Ectodermal cell (in vitro differentiated cells): Measurements from ENCODE around the gene EED.

Source experiments
- H3K27ac ChIP-seq: 2 replicates; pipeline ENCODE4 v1.7.0; 2013; ENCODE audit warnings: mild to moderate bottlenecking, low read depth, low read length; ENCODE audit not compliant: insufficient read depth, poor library complexity, severe bottlenecking
- H3K27me3 ChIP-seq: 2 replicates; pipeline ENCODE4 v1.7.0; 2013; ENCODE audit warnings: mild to moderate bottlenecking, low read length; ENCODE audit not compliant: insufficient read depth, control insufficient read depth, poor library complexity, severe bottlenecking
- H3K36me3 ChIP-seq: one replicate; pipeline ENCODE4 v1.7.0; 2013; ENCODE audit warnings: low read length; ENCODE audit not compliant: control insufficient read depth, insufficient read depth
- H3K4me1 ChIP-seq: one replicate; pipeline ENCODE4 v1.7.0; 2013; ENCODE audit warnings: low read length; ENCODE audit not compliant: control insufficient read depth, insufficient read depth
- H3K4me3 ChIP-seq: 2 replicates; pipeline ENCODE4 v1.7.0; 2013; ENCODE audit warnings: low read depth, low read length, control low read depth; ENCODE audit not compliant: insufficient read depth
- H3K9me3 ChIP-seq: 2 replicates; pipeline ENCODE4 v1.7.0; 2013; ENCODE audit warnings: mild to moderate bottlenecking, low read length, moderate library complexity; ENCODE audit not compliant: control insufficient read depth
- WGBS, 2 experiments: methylation state at CpG; one replicate each; pipeline ENCODE4 v1.1.7; 2013; ENCODE audit warnings: missing lambda C conversion rate in 2 of 2; 5-methylcytosine and 5-hydroxymethylcytosine counted together

The EED gene

DNA sequence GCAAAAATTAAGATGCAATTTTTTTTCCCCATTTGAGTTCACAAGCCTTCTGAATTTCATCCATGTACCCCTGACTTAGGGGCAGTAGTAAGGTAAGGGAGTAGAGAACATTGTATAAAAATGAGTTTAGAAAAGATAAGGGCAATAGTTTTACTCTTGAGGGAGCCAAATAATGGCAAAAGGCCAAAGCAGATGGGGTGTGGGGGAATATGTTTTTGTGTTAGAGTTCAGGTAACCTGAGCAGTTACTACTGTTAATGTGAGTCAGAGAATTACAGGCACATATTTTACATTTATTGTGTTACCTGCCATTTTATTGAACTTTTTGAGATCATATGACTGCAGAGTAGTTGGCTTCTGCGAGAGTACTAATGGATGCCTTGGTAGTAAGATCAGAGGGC lies 3.1 kb downstream of the EED start:
- Histone ChIP-seq H3K9me3 (no peaks in the 10 kb centered on the region), H3K27ac (no peak overlapping the region), H3K4me3 (no peak overlapping the region), H3K4me1 (peaks cover 16% of the 10 kb centered on the region), H3K27me3 (no peaks in the 10 kb centered on the region), H3K36me3 (no peaks in the 10 kb centered on the region)
- 91 to 94% methylated on average over 1 of the region's 1 CpG for WGBS, 2 experiments

DNA sequence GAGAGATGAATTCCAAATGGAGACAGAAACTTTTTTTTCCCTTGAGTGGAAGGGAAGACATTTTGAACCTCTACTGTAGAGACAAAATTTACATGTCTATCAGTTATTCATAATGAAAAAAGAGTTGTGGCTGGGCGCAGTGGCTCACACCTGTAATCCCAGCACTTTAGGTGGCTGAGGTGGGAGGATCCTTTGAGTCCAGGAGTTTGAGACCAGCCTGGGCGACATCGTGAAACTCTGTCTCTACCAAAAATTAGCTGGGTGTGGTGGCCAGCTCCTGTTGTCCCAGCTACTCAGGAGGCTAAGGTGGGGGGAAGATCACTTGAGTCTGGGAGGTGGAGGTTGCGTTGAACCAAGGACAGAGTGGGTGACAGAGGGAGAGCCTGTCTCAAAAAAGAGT lies 4.1 kb downstream of the EED start:
- no peak overlapping the region for H3K27ac ChIP-seq
- H3K4me3 ChIP-seq: no peak overlapping the region
- H3K27me3 ChIP-seq: no peaks in the 10 kb centered on the region
- H3K4me1 ChIP-seq: peaks cover 16% of the 10 kb centered on the region
- H3K36me3 ChIP-seq: no peaks in the 10 kb centered on the region
- WGBS, 2 experiments: 80 to 83% methylated on average over 4 of the region's 4 CpGs
- no peaks in the 10 kb centered on the region for H3K9me3 ChIP-seq

DNA sequence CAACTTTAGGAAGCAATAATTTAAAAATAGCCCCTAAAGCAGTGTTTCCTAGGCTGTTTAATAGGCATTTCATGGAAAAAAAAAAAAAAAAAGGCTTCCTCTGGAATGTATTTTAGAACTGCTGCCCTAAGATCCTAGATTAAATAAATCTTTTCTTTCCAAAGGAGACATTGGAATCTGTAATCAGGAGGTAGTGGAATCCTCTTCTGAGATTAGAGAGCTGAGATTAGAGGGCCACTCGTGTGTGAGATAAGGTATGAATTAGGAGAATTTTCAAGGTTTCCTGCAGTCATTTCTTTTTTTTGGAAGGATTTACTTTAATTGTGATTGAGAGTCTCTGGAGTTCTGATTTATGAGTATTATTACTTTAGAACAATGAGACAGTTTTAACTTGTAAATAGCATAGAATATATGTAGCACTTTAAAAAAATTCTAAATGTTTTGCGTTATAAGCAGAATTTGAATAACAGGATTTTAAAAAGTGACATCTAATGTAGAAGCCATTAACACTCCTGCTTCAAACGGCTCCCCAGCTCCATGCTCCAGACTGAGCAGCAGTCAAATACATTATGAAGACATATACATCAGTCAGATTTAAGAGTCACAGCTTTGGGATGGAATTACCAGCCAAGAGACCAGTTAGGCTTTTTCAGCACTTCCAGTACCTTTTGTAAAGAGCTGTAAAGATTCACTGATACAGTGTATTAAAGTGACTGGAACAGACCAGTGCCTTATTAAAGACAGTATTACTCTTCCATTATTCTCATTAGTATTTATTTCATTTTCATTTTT lies 5.0 kb downstream of the EED start:
- Histone ChIP-seq H3K4me3 (no peak overlapping the region), H3K4me1 (peaks cover 16% of the 10 kb centered on the region), H3K27me3 (no peaks in the 10 kb centered on the region), H3K27ac (no peak overlapping the region), H3K36me3 (no peaks in the 10 kb centered on the region), H3K9me3 (no peaks in the 10 kb centered on the region)
- WGBS, 2 experiments: 79 to 84% methylated on average over 2 to 3 of the region's 3 CpGs

DNA sequence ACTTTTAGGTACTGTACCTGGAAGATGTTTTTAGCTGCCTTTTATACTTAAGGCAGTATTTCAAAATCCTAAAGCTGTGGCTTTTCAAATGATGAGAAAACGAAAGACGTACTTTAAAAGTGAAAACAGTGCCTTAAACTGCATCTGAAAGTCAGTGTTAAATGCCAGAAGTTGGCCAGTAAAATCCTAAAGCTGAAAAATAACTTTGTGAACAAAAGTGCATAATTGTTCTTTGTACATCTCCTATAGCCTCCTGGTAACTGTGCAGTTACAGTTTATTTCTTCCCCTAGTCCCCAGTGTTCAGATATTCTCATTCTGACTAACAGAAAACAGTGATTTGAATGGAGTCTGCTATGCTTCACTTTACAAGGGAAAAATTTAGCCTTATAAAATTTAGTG lies 6.8 kb downstream of the EED start:
- no peaks in the 10 kb centered on the region for H3K27me3 ChIP-seq
- 97 to 100% methylated on average over 2 of the region's 2 CpGs for WGBS, 2 experiments
- H3K27ac ChIP-seq: no peak overlapping the region
- H3K4me3 ChIP-seq: no peak overlapping the region
- H3K36me3 ChIP-seq: no peaks in the 10 kb centered on the region
- H3K9me3 ChIP-seq: no peaks in the 10 kb centered on the region
- H3K4me1 ChIP-seq: peaks cover 14% of the 10 kb centered on the region

DNA sequence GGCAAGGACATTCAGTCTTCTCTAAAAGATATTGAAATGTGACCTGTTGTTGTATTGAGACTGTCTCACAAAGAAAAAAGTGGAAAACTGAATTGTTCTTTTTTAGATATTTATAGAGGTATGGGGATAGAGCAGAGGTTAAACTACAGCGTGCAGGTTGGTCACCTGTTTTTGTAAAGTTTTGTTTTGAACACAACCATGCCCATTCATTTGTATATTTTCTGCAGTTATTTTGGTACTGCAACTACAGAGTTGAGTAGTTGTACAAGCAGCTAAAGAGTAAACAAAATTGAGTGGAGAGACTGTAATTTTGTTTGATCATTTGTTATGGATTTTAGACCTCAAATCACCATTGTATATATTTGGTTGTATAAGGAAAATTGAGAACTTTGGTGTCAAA lies 11.3 kb downstream of the EED start:
- Histone ChIP-seq H3K36me3 (peaks cover 3% of the 10 kb centered on the region), H3K4me1 (no peaks in the 10 kb centered on the region), H3K27ac (no peak overlapping the region), H3K27me3 (no peaks in the 10 kb centered on the region), H3K9me3 (no peaks in the 10 kb centered on the region), H3K4me3 (no peak overlapping the region)
- 100% methylated on average over 1 of the region's 1 CpG for WGBS, 2 experiments

DNA sequence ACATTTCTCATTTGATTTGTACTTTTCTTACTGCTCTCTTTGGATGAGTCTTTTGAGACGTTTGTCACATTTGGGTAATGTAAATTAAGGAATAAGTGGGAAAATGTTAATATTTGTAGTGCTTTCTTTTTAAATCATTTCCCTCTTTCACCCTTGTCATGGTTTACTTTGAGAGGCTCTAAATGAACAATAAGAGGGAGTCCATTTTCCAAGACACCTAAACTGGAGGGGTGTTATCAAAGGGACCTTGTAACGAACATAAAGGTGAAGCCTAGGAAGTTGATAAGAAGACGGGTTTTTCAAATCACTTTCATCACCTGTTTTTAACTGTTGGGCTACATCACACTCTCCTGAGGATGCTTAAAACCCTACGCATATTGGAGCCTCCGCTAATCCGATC lies 12.1 kb downstream of the EED start:
- H3K4me1 ChIP-seq: no peaks in the 10 kb centered on the region
- 64 to 75% methylated on average over 5 to 6 of the region's 6 CpGs for WGBS, 2 experiments
- H3K4me3 ChIP-seq: no peak overlapping the region
- no peak overlapping the region for H3K27ac ChIP-seq
- no peaks in the 10 kb centered on the region for H3K9me3 ChIP-seq
- H3K27me3 ChIP-seq: no peaks in the 10 kb centered on the region
- peaks cover 9% of the 10 kb centered on the region for H3K36me3 ChIP-seq

DNA sequence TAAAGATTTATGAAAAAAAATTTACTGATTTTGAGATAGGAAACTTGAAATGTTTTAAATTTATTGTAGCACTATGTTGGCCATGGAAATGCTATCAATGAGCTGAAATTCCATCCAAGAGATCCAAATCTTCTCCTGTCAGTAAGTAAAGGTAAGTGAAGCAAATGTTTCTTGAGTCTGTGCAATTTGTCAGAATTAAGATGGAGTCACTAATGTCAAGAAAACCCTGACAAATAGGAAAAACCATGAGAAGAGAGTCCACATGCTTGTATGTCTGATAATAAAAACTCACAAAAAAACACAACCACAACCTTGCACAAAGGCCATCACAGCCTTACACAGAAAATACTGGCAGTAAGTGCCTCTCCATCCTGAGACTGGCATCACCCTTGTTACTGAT lies 12.9 kb downstream of the EED start:
- Histone ChIP-seq H3K27ac (no peak overlapping the region), H3K4me3 (no peak overlapping the region), H3K4me1 (no peaks in the 10 kb centered on the region), H3K27me3 (no peaks in the 10 kb centered on the region), H3K36me3 (peaks cover 10% of the 10 kb centered on the region), H3K9me3 (no peaks in the 10 kb centered on the region)

DNA sequence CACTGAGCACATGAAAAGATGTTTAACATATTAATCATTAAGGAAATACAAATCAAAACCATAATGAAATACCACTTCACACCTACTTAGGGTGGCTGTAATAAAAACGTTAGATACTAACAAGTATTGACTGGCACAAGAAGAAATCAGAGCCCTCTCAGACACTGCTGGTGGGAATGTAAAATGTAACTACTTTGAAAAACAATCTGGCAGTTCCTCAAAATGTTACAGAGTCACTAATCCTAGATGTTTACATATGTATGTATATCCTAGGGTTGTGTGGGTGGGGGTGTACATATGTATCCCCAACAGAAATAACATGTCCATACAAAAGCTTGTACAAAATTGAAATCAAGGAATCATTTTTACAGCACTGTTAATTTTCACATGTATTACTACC lies 15.2 kb downstream of the EED start:
- WGBS, 2 experiments: 100% methylated on average over 1 of the region's 1 CpG
- H3K36me3 ChIP-seq: peaks cover 17% of the 10 kb centered on the region

DNA sequence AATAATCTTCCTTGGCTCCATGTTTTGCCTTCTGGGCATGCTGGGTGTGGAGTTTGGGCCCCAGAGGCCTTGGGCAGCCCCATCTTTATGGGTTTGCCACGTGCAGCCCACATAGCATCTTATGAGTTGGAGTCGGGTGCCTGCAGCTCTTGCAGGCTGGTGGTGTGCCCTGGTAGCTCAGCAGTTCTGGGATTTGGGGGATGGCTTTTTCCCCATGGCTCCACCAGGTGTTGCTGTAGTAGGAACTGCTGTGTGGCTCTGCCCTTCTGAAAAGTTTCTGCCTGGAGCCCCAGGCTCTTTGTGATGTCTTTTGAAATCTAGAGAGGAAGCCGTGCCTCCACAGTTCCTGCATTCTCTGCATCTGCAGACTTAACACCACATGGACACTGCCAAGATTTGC lies 16.8 kb downstream of the EED start:
- Histone ChIP-seq H3K27me3 (no peaks in the 10 kb centered on the region), H3K27ac (no peak overlapping the region), H3K36me3 (peaks cover 17% of the 10 kb centered on the region), H3K4me3 (no peak overlapping the region), H3K4me1 (no peaks in the 10 kb centered on the region), H3K9me3 (no peaks in the 10 kb centered on the region)
- WGBS, 2 experiments: 86 to 91% methylated on average over 3 of the region's 3 CpGs

More for the DNA sequence above, 15.2 kb downstream of the EED start:
- Histone ChIP-seq H3K4me1 (no peaks in the 10 kb centered on the region), H3K9me3 (no peaks in the 10 kb centered on the region), H3K27me3 (no peaks in the 10 kb centered on the region), H3K4me3 (no peak overlapping the region), H3K27ac (no peak overlapping the region)

DNA sequence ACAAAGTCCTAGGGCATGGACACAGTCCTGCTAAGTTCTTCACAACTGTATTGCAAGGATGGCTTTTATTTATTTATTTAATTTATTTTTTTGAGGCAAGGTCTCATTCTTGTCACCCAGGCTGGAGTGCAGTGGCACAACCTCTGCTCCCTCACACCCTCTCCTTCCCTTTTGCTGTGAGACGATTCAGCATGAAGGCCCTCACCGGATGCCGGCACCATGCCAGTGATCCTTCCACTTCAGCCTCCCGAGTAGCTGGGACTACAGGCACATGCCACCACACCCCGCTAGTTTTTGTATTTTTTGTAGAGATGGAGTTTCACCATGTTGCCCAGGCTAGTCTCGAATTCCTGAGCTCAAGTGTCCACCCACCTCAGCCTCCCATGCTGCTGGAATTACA lies 17.8 kb downstream of the EED start:
- Histone ChIP-seq H3K36me3 (peaks cover 14% of the 10 kb centered on the region), H3K4me3 (no peak overlapping the region), H3K4me1 (no peaks in the 10 kb centered on the region), H3K27me3 (no peaks in the 10 kb centered on the region), H3K9me3 (no peaks in the 10 kb centered on the region), H3K27ac (no peak overlapping the region)
- WGBS, 2 experiments: 93 to 96% methylated on average over 6 of the region's 6 CpGs

DNA sequence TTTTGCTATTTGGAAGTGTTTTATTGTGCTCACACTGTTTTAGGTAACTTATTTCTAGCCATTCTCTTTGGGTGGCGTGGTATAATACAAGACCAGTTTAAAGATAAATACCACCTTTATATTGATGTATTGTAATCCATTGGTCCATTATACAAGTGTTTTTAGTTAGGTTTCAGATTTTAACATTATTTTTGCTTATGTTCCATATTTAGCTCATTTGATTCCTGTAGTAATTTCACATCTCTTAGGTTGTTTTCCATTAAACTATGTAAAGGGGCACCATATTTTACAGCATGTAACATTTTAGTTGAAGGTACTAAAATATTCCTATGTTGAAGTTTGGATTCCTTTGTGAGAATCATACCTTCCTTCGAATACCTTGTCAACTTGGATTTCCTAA lies 20.1 kb downstream of the EED start:
- Histone ChIP-seq H3K36me3 (peaks cover 14% of the 10 kb centered on the region), H3K9me3 (no peaks in the 10 kb centered on the region), H3K4me3 (no peak overlapping the region), H3K27ac (no peak overlapping the region), H3K27me3 (no peaks in the 10 kb centered on the region), H3K4me1 (no peaks in the 10 kb centered on the region)
- 88 to 100% methylated on average over 1 to 2 of the region's 2 CpGs for WGBS, 2 experiments
